HCT116 (cell line): ENCODE measurements around the gene AXIN1. TPM values are rescaled to one million over a fixed set of nuclear protein-coding genes. Genes with fewer than 3 reads are reported as not detected.
A peak's percentile ranks its signal among the peaks of the same experiment; 100 is the strongest.

Experiments
- ATAC-seq: fragments of 200-7000 bp; cut with Tn5 transposase; 2 replicates; pipeline ENCODE4 v1.9.1; 2020; ENCODE audit warnings: mild to moderate bottlenecking, moderate library complexity
- BruUV-seq: library from RNA; stranded (reverse); fragments of 400-500 nt; replicated peaks from 2 replicates; lab custom pipeline; 2021; lab: Mats Ljungman, UMichigan
- CTCF ChIA-PET: fragments of 300-600 bp; sonication (Branson Sonifier 250); formaldehyde crosslinking; loops from one replicate; lab custom pipeline; 2021; ENCODE audit warnings: antibody characterized with exemption; lab: Charles Lee
- POLR2A ChIA-PET: fragments of 300-600, 350-600 bp; sonication (Branson Sonifier 250); formaldehyde crosslinking; loops from one replicate; lab custom pipeline; 2021; ENCODE audit warnings: antibody characterized with exemption; lab: Charles Lee
- RAD21 ChIA-PET, 2 experiments: fragments of 300-600 bp; sonication (Branson Sonifier 250); formaldehyde crosslinking; loops; one replicate each; lab custom pipeline; 2023; ENCODE audit warnings: low total read pairs in 2 of 2; ENCODE audit not compliant: uncharacterized antibody in 2 of 2, unreplicated experiment in 2 of 2, low non-redundant PET in 1 of 2; lab: Charles Lee
- DNase-seq: peaks from one replicate; pipeline ENCODE4 v3.0.0-alpha.2; 2010; ENCODE audit warnings: low read depth, low spot score
- H2AFZ ChIP-seq: fragments of 200-600 bp; shearing (Covaris generic), sonication (generic); 2 replicates; pipeline ENCODE4 v1.6.1; 2017; ENCODE audit warnings: low read depth, mixed run types, mixed read lengths, antibody characterized with exemption, low read length; ENCODE audit not compliant: poor library complexity, severe bottlenecking
- H3K27ac ChIP-seq: 2 replicates; pipeline ENCODE4 v1.5.1; 2012; ENCODE audit warnings: low read depth, low read length
- H3K27me3 ChIP-seq: fragments of 200-600 bp; sonication (generic); 2 replicates; pipeline ENCODE4 v1.6.1; 2016; ENCODE audit warnings: mixed run types, low read length, mixed read lengths; ENCODE audit not compliant: insufficient read depth
- H3K36me3 ChIP-seq, 2 experiments: fragments of 200-500 bp in 1 of 2; fragments of 200-600 bp in 1 of 2; sonication (Bioruptor generic) in 1 of 2; sonication (generic) in 1 of 2; 2 replicates each; pipeline versions ENCODE4 v1.5.1 to v1.6.1; 2014 to 2016; ENCODE audit warnings: low read length in 2 of 2, inconsistent platforms in 1 of 2, mixed read lengths in 1 of 2, mixed run types in 1 of 2; ENCODE audit not compliant: insufficient read depth in 2 of 2, control insufficient read depth in 1 of 2
- H3K4me1 ChIP-seq, 2 experiments: fragments of 200-600 bp in 1 of 2; sonication (generic) in 1 of 2; 2 replicates each; pipeline versions ENCODE4 v1.5.1 to v1.6.1; 2012 to 2017; ENCODE audit warnings: low read length in 2 of 2, inconsistent platforms in 1 of 2, mild to moderate bottlenecking in 1 of 2, mixed read lengths in 1 of 2, mixed run types in 1 of 2, moderate library complexity in 1 of 2; ENCODE audit not compliant: insufficient read depth in 2 of 2, control insufficient read depth in 1 of 2
- H3K4me2 ChIP-seq: fragments of 200-600 bp; sonication (generic); 2 replicates; pipeline ENCODE4 v1.6.1; 2017; ENCODE audit warnings: mixed run types, low read length, mixed read lengths
- H3K4me3 ChIP-seq, 2 experiments: fragments of 200-600 bp in 1 of 2; sonication (generic) in 1 of 2; replicated peaks in 1 of 2; 2 replicates each; pipeline ENCODE4 v1.5.1; 2011 to 2016; ENCODE audit warnings: low read length in 2 of 2, control low read depth in 1 of 2, low read depth in 1 of 2, mild to moderate bottlenecking in 1 of 2, mixed read lengths in 1 of 2, mixed run types in 1 of 2
- H3K79me2 ChIP-seq: fragments of 200-600 bp; sonication (generic); 2 replicates; pipeline ENCODE4 v1.6.1; 2017; ENCODE audit warnings: mild to moderate bottlenecking, mixed run types, low read length, moderate library complexity, mixed read lengths; ENCODE audit not compliant: insufficient read depth
- H3K9ac ChIP-seq: fragments of 200-600 bp; sonication (generic); 2 replicates; pipeline ENCODE4 v1.6.1; 2016; ENCODE audit warnings: low read length, mixed read lengths
- H3K9me2 ChIP-seq: fragments of 200-600 bp; sonication (generic), shearing (Covaris generic); 2 replicates; pipeline ENCODE4 v1.6.1; 2017; ENCODE audit warnings: mixed run types, mild to moderate bottlenecking, moderate library complexity; ENCODE audit not compliant: insufficient read depth
- H3K9me3 ChIP-seq, 2 experiments: fragments of 200-500 bp in 1 of 2; fragments of 200-600 bp in 1 of 2; sonication (Bioruptor generic) in 1 of 2; sonication (generic) in 1 of 2; 2 replicates each; pipeline ENCODE4 v1.6.1; 2014 to 2017; ENCODE audit warnings: low read length in 2 of 2, mixed read lengths in 2 of 2, inconsistent platforms in 1 of 2, low read depth in 1 of 2, mild to moderate bottlenecking in 1 of 2, mixed run types in 1 of 2, moderate library complexity in 1 of 2; ENCODE audit not compliant: control insufficient read depth in 1 of 2, insufficient read depth in 1 of 2
- H4K20me1 ChIP-seq: fragments of 200-600 bp; sonication (generic), shearing (Covaris generic); 2 replicates; pipeline ENCODE4 v1.6.1; 2017; ENCODE audit warnings: mixed run types, mild to moderate bottlenecking, moderate library complexity; ENCODE audit not compliant: insufficient read depth
- ATF3 ChIP-seq: IDR thresholded peaks from 2 replicates; pipeline ENCODE4 v1.6.1; 2012
- CBX3 ChIP-seq: IDR thresholded peaks from 2 replicates; pipeline ENCODE4 v1.6.1; 2012; ENCODE audit warnings: low read depth
- EGR1 ChIP-seq: IDR thresholded peaks from 2 replicates; pipeline ENCODE4 v1.6.1; 2012; ENCODE audit warnings: low read depth
- ELF1 ChIP-seq: IDR thresholded peaks from 2 replicates; pipeline ENCODE4 v1.6.1; 2012; ENCODE audit warnings: low read depth, borderline replicate concordance
- EZH2 ChIP-seq: fragments of 200-600 bp; sonication (generic); IDR thresholded peaks from 2 replicates; pipeline ENCODE4 v1.6.1; 2017; ENCODE audit warnings: antibody characterized with exemption, mixed run types
- FOSL1 ChIP-seq: IDR thresholded peaks from 2 replicates; pipeline ENCODE4 v1.6.1; 2012; ENCODE audit warnings: low read depth
- MAX ChIP-seq: IDR thresholded peaks from 2 replicates; pipeline ENCODE4 v1.6.1; 2012
- POLR2A ChIP-seq: IDR thresholded peaks from 2 replicates; pipeline ENCODE4 v1.7.0; 2011; ENCODE audit warnings: borderline replicate concordance; ENCODE audit not compliant: insufficient read depth, insufficient read length; ENCODE audit errors: extremely low read depth
- POLR2AphosphoS5 ChIP-seq: IDR thresholded peaks from 2 replicates; pipeline ENCODE4 v1.6.1; 2011; ENCODE audit warnings: mild to moderate bottlenecking, low read depth, low read length, moderate library complexity
- RAD21 ChIP-seq: IDR thresholded peaks from 2 replicates; pipeline ENCODE4 v1.6.1; 2012; ENCODE audit warnings: low read depth, mild to moderate bottlenecking
- REST ChIP-seq: IDR thresholded peaks from 2 replicates; pipeline ENCODE4 v1.6.1; 2012; ENCODE audit warnings: low read depth
- SP1 ChIP-seq: IDR thresholded peaks from 2 replicates; pipeline ENCODE4 v1.6.1; 2012; ENCODE audit warnings: low read depth
- SRF ChIP-seq: IDR thresholded peaks from 2 replicates; pipeline ENCODE4 v1.6.1; 2012; ENCODE audit warnings: low read depth
- TCF7L2 ChIP-seq: IDR thresholded peaks from 2 replicates; pipeline ENCODE4 v1.7.0; 2011; ENCODE audit warnings: borderline replicate concordance, inconsistent platforms; ENCODE audit not compliant: insufficient read depth, insufficient read length; ENCODE audit errors: extremely low read depth
- ZNF274 ChIP-seq: fragments of 200-500 bp; sonication (Bioruptor generic); IDR thresholded peaks from 2 replicates; pipeline ENCODE4 v1.6.1; 2014; ENCODE audit warnings: mild to moderate bottlenecking, low read depth, low read length, inconsistent platforms
- intact Hi-C: fragments of 100-400 bp; cut with micrococcal nuclease; formaldehyde crosslinking; loops from 2 replicates; pipeline ENCODE4 v1.10.0; 2022
- total RNA-seq: library from RNA; stranded (reverse); gene quantifications from one replicate; pipeline ENCODE4 v1.2.1, GENCODE V29; 2021; ENCODE audit not compliant: unreplicated experiment
- TF ChIP-seq, protein P1 (sequence below): IDR thresholded peaks from 2 replicates; pipeline ENCODE4 v1.6.1; 2011; ENCODE audit warnings: mild to moderate bottlenecking, low read length, moderate library complexity; ENCODE audit not compliant: insufficient replicate concordance; ENCODE audit errors: extremely low read depth

AXIN1 gene
- total RNA-seq, 1 experiment from 2014 or later = 20.2 TPM

- Histone ChIP-seq H3K4me2 (no peak overlapping the region), H3K9me2 (no peaks in the 10 kb centered on the region), H3K36me3 (no peaks in the 10 kb centered on the region), H2AFZ (no peak overlapping the region), H3K9ac (no peak overlapping the region), H3K27ac (peak overlapping the region; percentile 58; the same call in 1 of the 2 replicates), H3K9me3 (no peaks in the 10 kb centered on the region), H3K4me1 (peaks cover 3 to 22% of the 10 kb centered on the region in 2 experiments; a peak in 2 of 4 replicates), H3K27me3 (no peaks in the 10 kb centered on the region), H4K20me1 (no peaks in the 10 kb centered on the region), H3K4me3 (no peak overlapping the region), H3K79me2 (no peaks in the 10 kb centered on the region)
- no TSS peak for BruUV-seq
- ATAC-seq = no peak
- intact Hi-C loops = loop anchor here (10.0 kb wide), 1 partner anchor 96 kb away; no protein-coding TSS in a partner anchor
- RAD21 ChIA-PET = no interaction called here
- TF ChIP-seq TCF7L2 (no peak), CBX3 (no peak), EZH2 (no peak), ELF1 (no peak), SP1 (no peak), FOSL1 (no peak), EGR1 (no peak), POLR2A (no peak), ZNF274 (no peak), ATF3 (no peak), SRF (no peak), RAD21 (no peak), POLR2AphosphoS5 (no peak), REST (no peak), MAX (no peak)
- TF ChIP-seq, protein P1, sequence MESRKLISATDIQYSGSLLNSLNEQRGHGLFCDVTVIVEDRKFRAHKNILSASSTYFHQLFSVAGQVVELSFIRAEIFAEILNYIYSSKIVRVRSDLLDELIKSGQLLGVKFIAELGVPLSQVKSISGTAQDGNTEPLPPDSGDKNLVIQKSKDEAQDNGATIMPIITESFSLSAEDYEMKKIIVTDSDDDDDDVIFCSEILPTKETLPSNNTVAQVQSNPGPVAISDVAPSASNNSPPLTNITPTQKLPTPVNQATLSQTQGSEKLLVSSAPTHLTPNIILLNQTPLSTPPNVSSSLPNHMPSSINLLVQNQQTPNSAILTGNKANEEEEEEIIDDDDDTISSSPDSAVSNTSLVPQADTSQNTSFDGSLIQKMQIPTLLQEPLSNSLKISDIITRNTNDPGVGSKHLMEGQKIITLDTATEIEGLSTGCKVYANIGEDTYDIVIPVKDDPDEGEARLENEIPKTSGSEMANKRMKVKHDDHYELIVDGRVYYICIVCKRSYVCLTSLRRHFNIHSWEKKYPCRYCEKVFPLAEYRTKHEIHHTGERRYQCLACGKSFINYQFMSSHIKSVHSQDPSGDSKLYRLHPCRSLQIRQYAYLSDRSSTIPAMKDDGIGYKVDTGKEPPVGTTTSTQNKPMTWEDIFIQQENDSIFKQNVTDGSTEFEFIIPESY = no peak
- POLR2A ChIA-PET = no interaction called here
- CTCF ChIA-PET = no interaction called here
- no peak for DNase-seq
These were observed 46.2 kb upstream of the AXIN1 start for GRCh38 chr16:398561-399339.
